GM20000 (cell line): ENCODE data around the gene KCNMA1.

Experiments used
- DNase-seq: peaks from one replicate; pipeline ENCODE4 v3.0.0; 2012; ENCODE audit warnings: low spot score
- TF ChIP-seq, protein P1 (sequence below): IDR thresholded peaks from 2 replicates; pipeline ENCODE4 v1.5.1; 2012; ENCODE audit warnings: mild to moderate bottlenecking, control low read depth; ENCODE audit errors: extremely low read depth, missing control alignments

KCNMA1 gene

DNA sequence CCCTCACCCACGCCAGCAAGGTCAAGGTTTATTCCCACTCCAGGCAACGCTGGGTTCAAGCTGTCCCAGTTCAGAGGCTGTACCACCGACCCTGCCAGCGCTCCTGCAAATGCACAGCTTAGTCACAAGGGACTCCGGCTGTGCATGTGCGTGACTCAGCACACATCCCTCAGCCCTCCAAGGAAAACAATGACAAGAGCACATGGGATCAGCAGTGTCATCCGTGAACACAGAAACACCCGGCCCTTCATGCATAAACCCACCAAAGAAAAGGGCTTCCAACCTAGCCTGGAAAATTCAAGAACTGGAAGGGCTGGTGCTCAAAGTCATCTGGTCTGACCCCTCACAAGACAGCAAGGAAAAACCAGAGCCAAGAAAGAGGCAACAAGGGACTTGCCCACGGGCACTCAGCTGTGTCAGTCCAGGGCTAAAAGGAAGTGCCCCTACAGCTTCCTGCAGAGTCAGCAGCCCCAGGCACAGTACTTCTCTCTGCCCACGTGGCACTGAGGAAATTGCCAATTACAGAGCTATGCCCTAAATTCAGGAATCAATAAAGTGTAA lies 106.1 kb downstream of the KCNMA1 start:
- no peak for DNase-seq
- TF ChIP-seq, protein P1, sequence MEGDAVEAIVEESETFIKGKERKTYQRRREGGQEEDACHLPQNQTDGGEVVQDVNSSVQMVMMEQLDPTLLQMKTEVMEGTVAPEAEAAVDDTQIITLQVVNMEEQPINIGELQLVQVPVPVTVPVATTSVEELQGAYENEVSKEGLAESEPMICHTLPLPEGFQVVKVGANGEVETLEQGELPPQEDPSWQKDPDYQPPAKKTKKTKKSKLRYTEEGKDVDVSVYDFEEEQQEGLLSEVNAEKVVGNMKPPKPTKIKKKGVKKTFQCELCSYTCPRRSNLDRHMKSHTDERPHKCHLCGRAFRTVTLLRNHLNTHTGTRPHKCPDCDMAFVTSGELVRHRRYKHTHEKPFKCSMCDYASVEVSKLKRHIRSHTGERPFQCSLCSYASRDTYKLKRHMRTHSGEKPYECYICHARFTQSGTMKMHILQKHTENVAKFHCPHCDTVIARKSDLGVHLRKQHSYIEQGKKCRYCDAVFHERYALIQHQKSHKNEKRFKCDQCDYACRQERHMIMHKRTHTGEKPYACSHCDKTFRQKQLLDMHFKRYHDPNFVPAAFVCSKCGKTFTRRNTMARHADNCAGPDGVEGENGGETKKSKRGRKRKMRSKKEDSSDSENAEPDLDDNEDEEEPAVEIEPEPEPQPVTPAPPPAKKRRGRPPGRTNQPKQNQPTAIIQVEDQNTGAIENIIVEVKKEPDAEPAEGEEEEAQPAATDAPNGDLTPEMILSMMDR = no peak

DNA sequence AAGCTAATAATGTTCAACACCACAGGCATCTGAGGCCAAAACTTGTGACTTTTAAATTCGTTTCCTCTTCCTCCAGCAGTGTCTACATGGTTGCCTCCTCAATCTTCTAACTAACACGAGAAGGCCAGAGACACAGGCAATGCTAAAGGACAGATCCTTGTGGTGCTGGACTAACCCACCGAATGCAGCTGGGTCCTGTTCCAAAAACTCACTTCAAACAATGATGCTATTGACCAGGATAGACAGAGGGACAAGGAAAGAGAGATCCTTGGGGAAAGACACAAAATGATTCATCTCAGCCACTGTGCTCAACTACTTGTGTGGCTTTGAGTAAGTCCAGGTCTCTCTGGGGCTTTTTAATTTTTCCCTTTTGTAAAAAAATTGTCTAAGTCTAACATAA lies 107.6 kb downstream of the KCNMA1 start:
- DNase-seq = no peak
- TF ChIP-seq, protein P1 = no peak

GRCh38 chr10:77529050-77529576 lies 108.5 kb downstream of the KCNMA1 start:
- DNase-seq = no peak
- TF ChIP-seq, protein P1 = no peak

DNA sequence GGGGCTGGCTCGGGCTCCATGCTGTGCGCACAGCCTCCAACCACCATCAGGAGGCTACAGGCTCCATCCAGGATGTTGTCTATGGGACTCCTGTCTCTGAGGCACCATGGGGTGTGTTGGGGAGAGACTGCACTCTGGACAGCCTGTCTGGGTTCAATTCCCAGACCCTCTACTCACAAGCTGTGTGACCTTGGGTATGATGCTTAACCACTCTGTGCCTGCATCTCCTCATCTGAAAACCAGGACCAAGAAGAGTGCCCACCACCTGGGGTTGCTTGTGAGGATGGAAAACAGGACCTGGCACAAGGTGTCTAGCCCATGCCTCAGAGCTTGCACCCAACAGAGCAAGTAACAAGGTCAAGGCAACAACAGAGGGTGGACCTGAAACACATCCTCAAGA lies 109.8 kb downstream of the KCNMA1 start:
- DNase-seq = no peak
- TF ChIP-seq, protein P1 = no peak

GRCh38 chr10:77526868-77527617 lies 110.6 kb downstream of the KCNMA1 start:
- TF ChIP-seq, protein P1 = no peak
- DNase-seq = no peak

DNA sequence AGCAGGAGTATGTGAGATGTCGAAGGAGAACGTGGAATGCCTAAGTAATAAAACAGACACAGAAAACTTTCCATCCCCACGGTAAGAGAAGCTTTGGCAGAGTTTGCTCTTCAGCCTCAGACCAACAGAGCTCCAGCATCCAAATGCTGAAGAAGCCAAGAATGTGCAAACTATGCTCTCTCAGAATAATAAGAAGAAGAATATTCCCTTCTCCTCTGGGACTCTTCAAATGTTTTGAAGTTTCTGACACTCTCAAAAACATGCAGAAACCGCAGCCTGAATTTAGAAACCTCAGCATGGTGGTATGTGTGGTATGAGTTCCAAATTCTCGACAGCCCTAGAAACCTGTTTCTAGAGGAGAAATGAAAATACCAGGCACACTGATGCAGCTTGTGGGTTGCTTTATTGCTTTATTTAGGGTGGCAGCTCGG lies 113.3 kb downstream of the KCNMA1 start:
- DNase-seq = no peak
- TF ChIP-seq, protein P1 = no peak

- TF ChIP-seq, protein P1 = no peak
- no peak for DNase-seq
Measured at GRCh38 chr10:77522268-77522809, 115.3 kb downstream of the KCNMA1 start.
